NCI-H446 treated with DMSO at 0.1 percent for 48 hours (cell line): ENCODE results near the gene ING4.
A peak's percentile ranks its signal among the peaks of the same experiment; 100 is the strongest.

Experiments used
- DNase-seq: peaks from one replicate; lab custom pipeline; 2025; lab: John Stamatoyannopoulos, UW

The ING4 gene

GRCh38 chr12:6635856-6636531, 26.9 kb downstream of the ING4 start, which contains the start of gene LPAR5:
LPAR5 (minus strand) TSS chr12:6635959; CDS start chr12:6621248, 14,711 bp downstream.
- no peak for DNase-seq

- DNase-seq, result no peak
These were observed 27.5 kb downstream of the ING4 start for GRCh38 chr12:6635375-6635855.

DNA sequence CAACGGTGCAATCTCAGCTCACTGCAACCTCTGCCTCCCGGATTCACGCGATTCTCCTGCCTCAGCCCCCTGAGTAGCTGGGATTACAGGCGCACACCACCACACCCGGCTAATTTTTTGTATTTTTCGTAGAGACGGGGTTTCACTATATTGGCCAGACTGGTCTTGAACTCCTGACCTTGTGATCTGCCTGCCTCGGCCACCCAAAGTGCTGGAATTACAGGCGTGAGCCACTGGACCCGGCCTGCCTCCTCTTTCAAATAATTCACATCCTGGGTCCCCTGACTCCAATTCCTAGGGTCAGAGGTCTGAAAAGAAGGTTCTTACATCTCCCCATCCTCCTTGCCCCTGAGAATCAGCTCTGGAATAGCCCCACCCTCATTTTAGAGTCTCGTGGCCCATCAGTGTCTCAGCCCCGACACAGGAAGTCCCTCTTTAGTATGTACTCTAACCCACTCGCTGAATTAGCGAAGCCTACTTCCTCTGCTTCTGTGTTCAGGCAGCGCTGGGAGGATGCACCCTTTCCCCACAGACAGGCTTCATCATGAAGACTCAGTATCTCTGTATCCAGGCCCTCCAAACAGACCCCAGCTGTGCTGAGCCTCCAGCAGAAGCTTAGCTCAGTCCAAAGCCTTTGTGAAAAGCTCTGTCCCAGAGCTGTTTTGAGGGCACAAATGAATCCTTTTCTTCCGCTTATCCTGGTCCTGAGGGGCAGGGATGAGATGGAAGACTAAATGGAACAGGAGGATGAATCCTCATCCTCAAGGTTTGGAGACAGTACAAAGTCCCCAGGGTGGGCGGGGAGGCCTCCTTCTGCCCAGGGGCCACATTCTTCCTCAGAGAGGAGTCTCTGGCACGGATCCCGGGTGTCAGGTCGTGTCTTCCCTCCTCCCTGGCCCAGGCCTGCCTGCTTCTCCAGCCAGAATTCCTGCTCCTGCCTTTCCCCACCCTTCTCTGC, 30.6 kb downstream of the ING4 start:
- peak; percentile 27 for DNase-seq

GRCh38 chr12:6631549-6631961, 31.4 kb downstream of the ING4 start:
- no peak for DNase-seq

DNA sequence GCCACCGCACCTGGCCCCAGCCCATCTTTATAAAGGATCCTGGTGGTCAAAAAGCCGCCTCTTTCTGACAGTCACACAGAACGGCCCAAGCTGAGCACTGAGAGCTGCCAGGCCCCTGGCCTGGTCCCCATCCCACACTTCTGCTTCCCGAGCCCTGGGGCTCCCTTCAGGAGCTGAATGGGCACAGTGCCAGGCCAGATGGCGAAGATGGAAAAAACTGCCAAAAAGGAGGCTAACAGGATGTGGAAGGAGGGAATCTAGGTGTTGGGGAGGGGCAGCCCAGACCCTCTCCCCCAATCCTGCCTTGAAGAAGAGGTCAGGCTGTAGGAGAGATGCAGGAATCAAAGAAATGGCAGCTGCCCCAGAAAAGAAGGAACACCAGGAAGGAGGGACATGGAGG, 32.2 kb downstream of the ING4 start:
- peak; percentile 35 for DNase-seq

DNA sequence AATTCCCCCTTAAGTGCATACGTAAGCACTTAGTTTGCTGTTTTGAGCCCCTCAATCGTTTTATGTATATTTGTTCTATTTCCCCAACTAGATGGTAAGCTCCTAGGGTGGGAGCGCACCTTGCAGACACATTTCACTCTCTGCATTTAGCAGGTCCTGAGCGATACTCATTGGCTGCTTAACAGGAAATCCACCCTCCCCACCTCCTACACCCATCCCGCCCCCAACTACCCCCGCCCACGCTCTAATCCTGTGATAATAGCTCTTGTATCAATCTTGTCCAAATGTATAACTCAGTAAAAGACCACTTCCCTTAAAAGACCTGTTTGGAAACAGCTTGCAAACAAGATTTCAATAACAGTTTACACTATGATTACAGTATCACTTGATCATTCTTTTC, 35.3 kb downstream of the ING4 start:
- DNase-seq, result no peak

- no peak for DNase-seq
These were observed 36.1 kb downstream of the ING4 start for GRCh38 chr12:6626654-6627283.

GRCh38 chr12:6620885-6621274, 42.0 kb downstream of the ING4 start:
- DNase-seq, result no peak

- no peak for DNase-seq
These were observed 42.6 kb downstream of the ING4 start for GRCh38 chr12:6620137-6620884.

DNA sequence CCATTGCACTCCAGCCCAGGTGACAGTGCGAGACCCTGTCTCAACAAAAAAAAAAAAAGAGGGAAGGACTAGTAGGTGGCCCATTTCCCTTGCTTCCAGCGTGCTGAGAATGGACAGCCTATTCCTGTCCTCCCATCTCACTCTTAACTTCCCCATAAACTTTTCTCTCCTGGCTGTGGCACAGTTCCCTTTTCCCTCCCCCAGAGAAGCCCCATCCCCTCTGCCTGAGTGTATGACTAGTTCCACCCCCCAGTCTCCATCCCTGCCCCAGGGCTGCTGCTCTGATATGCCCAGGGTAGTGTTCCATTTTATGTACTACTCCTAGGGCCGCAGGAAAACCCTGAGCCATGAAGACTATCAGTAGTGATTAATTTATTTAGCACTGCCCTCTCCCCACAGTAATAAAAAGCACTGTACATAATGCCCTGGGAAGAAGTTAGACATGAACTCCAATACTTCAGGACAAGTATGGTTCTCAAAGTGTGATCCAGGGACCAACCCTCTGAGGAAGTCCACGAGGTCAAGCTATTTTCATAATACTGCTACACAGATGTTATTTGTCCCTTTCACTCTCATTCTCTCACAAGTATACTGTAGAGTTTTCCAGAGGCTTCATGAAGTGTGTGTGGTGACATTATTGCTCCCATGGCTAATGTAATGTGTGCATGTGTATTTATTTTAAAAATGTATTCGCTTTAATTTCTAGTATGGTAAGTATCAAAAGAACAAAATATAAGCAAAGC, 44.3 kb downstream of the ING4 start:
- DNase-seq, result no peak

GRCh38 chr12:6615802-6616201, 47.1 kb downstream of the ING4 start:
- DNase-seq, result no peak

DNA sequence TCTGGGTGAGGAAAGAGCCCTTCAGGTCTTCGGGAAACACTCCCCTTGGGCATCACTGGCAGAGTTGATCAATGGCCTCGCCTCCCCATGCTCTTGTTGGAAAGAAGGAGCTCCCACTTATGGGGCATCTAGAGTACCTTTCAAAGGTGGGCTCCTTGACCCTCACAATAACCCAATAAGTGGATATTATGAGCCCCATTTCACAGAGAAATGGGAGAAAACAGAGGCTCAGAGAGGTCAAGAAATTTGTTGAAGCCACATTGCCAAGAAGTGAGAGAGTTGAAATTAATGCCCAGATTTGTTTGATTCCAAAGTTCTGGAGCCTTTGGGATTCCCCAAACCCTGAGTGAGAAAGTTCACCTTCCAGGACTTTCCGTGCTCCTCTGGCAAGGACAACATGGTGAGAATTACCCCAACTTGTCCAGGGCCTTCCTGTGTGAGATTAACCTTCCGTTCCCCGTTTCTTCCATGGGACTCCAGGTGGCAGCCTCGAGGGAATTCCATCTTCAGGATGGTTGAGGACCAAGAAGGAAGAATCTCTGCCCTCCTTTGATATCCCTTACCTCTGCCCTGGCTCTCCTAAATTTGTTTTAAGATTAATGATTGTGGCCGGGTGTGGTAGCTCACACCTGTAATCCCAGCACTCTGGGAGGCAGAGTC, 48.3 kb downstream of the ING4 start:
- DNase-seq, result no peak

DNA sequence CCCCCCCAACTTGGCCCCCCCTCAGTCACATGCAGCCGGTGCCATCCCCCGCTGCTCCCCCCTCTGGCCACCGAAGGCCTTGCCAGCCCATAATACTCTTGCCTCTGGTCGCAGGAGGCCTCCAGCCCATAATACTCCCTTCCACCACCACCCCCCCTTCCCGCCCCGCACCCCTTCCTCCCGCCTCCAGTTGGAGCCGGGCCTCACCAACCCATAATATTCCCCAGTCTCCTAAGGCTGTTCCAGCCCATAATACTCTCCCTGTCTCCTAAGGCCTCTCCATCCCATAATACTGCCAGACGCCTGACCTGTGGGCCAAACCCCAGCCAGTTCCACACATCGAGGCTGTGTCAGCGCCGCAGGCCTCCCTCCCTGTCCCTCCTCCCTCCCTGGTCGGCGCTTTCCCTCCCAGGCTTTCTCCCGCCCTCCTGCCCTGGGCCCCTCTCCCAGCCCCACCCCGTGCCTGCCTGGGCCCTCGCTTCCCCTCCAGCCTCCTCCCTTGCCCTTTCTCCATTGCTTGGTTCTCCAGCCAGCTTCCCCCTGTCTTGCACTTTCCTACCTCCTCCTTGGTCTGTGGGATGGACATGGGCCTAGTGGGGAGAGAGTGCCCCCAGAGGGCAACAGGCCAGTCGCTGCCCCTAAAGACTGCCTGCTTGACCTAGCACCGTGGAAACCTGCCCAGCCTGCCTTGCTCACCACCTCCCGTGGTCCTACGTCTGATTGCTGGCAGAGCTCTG, 49.0 kb downstream of the ING4 start:
- DNase-seq, result peak; percentile 96

DNA sequence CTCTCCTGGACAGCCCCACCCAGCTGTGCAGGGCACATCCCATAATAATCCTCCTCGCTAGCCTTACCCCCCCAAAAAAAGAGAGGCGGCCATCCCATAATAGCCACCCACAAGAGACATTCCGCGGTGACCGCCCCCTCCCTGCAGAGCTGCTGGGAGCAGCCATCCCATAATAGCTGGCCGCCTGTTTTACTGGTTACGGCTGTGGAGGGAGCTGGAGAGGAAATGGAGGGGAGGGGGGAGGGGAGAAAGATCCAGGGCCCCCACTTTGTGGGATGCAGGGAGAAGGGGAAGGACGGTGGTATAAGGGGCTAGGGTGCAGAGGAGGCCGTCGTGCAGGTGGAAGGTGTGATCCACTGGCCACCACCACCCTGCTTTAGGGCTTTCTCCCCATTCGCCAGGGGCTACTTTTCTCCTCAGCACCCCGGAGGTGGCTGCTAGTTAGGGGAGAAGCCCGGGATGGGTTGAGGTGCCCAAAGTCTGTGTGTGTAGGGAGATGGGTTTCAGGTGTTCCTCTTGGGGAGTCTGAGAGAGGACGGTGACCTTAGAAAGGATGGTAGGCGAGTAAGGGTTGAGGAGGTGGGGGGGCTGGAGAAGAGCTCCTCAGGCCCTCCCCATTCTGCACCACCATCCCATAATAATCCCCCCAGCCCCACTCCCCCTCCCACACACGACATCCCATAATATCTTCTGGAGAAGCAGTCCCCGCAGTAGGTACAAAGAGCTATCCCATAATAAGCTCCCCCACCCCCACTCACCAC, 49.7 kb downstream of the ING4 start:
- DNase-seq, result peak; percentile 62

- no peak for DNase-seq
These were observed 50.3 kb downstream of the ING4 start for GRCh38 chr12:6612652-6613014.

DNA sequence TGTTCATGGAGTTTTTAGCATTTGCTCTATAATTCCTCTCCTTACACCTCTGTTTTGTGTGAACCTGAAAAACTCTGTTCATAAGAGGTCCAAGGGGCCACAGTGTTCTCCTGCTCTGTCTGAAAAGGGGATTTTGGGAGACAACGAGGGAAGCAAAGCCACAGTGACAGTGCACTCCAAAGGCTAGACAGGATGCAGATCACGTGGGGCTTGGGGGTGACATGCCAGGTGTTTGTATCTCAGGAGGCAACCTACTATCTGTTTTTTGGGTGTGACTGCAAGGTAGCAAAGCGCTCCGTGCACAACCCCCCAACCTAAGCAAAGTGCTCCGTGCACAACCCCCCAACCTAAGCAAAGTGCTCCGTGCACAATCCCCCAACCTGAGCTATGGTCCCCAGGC, 50.7 kb downstream of the ING4 start:
- no peak for DNase-seq

GRCh38 chr12:6608592-6609281, 54.2 kb downstream of the ING4 start:
- no peak for DNase-seq

- DNase-seq, result peak; percentile 88
These were observed 54.9 kb downstream of the ING4 start for GRCh38 chr12:6607751-6608591.
